Measurements from ENCODE around the gene RBCK1.

Gene RBCK1

GRCh38 chr20:419556-420165, 11.6 kb downstream of the RBCK1 start:
- DNase-seq: no peak

GRCh38 chr20:420166-420620, 12.1 kb downstream of the RBCK1 start:
- DNase-seq: no peak

GRCh38 chr20:420721-421574, 12.8 kb downstream of the RBCK1 start:
- no peak for DNase-seq

DNA sequence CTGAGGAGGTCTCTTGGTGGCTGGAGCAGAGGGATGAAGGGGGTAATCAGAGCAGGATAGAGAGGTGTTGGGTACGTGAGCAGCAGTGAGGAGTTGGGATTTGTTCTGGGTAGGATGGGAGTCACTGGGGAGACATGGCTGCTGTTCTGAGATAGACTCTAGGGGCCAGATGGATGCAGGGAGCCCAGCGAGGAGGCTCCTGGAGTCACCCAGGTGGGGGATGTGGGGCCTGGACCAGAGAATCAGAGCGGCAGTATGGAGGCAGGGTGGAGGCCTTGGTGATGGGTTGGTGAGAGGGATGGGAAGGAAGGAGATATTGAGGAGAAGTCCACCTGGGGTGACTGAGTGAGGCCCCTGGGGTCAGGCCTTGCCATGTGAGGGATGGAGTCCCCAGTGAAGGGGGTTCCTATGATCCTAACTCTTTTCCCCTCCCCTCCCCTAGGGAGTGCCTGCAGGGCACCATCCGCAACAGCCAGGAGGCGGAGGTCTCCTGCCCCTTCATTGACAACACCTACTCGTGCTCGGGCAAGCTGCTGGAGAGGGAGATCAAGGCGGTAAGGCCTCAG, 13.7 kb downstream of the RBCK1 start:
- DNase-seq: no peak

DNA sequence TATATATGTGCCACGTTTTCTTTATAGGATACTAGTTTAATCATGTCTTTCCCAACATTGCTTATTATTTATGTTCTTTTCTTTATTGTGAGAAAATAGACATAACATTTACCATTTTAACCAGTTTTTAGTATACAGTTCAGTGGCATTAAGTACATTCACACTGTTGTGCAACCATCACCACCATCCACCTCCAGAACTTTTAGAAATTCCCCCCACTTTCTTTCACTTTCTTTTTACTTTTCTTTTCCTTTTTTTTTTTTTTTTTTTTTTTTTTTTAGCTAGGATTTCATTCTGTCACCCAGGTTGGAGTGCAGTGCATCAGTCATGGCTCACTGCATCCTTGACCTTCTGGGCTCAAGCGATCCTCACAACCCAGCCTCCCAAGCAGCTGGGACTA, 18.5 kb downstream of the RBCK1 start:
- DNase-seq: no peak

- DNase-seq: no peak
These were observed 19.3 kb downstream of the RBCK1 start for GRCh38 chr20:427401-427800.

DNA sequence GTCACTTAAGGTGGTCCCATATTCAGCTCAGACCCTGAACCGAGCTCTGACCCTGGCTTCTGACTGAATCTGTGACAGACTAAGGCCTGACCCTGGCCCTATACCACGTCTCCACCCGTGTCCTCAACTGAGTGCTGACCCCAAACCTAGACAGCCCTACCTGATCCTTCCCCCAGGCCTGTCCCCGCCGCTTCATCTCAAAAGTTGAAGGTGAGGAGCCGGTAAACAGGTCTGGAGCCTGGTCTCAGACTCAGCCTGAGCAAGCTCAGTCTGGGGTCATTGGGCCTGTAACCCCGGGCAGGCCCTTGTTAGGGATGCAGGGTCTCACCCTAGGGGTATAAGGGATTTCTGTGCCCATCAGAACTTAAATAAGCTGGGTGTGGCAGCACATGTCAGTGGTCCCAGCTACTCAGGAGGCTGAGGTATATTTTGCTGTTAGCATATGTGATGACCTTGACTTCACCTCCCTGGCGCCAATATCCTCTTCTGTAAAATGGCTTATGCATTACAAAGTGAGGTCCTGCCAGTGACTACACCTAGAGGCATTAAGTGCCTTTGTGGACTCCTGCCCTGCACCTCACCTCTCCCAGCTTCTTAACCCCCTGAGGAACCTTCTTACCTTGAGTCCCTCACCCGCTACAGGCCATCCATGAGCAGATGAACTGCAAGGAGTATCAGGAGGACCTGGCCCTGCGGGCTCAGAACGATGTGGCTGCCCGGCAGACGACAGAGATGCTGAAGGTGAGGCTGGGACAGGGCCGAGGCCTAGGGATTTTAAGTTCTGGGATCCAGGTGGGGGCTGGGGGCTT, 20.0 kb downstream of the RBCK1 start:
- DNase-seq: no peak

GRCh38 chr20:428658-429200, 20.6 kb downstream of the RBCK1 start:
- DNase-seq: no peak

DNA sequence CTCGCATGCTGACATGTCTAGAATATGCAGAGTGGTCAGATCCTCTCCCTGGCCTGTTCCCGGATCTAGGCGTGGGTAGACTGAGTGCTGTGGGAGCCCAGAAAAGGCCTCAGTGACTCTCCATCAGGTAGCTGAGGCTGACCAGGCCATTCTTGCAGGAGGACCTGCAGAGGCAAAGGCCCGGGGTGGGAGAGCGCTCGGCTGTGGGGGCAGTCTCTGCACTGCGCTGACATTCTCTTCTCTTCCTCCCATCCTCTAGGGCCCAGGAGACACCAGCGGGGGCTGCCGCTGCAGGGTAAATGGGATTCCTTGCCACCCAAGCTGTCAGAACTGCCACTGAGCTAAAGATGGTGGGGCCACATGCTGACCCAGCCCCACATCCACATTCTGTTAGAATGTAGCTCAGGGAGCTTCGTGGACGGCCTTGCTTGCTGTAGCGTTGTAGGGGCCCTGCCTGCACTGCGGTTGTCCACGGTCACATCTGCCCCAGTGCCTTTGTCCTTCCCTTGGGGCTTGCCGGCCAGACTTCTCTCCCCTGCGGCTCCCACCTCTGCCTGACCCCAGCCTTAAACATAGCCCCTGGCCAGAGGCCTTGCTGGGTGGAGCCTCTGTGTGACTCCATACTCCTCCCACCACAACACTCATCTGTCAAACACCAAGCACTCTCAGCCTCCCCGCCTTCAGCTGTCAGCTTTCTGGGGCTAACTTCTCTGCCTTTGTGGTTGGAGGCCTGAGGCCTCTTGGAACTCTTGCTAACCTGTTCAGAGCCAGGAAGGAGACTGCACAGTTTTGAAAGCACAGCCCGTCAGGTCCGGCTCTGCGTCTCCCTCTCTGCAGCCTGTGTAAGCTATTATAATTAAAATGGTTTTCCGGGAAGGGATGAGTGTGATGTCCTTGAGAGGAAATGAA, 22.2 kb downstream of the RBCK1 start:
- DNase-seq: no peak

GRCh38 chr20:431012-431904, 23.2 kb downstream of the RBCK1 start:
- DNase-seq: peak; percentile 63

GRCh38 chr20:432208-432607, 24.1 kb downstream of the RBCK1 start:
- no peak for DNase-seq

DNA sequence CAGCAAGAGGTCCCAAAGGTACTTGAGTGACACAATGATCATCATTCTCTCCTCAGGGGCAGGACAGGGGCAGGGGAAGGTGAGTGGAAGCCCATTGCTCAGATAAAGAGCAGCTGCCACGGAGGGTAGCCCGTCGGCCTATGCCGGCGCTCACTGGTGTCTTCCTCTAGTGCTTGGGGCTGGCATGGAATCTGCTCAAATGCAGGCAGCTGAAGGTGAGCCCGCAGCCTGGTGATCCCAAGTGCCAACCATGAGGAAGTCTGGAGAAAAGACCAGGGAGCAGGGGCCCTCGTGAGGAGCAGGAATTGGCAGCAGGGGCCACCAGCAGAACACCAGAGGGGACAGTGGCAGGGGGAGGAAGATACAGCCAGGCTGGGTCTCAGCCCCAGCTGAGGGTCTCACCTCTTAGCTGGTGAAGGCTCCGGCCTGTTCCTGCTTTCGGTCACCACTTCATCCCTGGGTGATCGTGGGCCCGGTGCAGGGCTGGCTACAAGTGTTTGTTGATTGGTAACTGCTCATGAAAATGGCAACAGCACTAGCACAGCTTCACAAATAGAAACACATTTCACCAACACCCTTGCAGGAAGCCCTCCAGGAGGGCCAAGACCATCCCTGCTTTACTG, 24.7 kb downstream of the RBCK1 start:
- DNase-seq: no peak

- DNase-seq: no peak
These were observed 25.3 kb downstream of the RBCK1 start for GRCh38 chr20:433300-433975.

DNA sequence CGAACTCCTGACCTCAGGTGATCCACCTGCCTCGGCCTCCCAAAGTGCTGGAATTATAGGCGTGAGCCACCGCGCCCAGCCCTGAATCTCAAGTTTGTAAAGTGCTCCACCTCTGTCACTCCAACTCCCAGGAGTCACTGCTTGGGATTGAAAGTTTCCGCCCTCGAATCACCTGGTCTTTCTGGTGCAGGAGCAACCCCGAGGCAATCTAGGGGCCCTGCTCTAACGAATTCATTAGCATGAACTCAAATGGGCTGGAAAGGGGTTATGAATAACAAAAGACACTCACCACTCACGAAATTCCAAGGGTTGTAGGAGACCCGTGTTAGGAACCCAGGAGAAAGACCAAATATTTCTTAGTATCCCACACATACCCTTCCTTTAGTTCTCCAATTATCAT, 26.1 kb downstream of the RBCK1 start:
- no peak for DNase-seq

DNA sequence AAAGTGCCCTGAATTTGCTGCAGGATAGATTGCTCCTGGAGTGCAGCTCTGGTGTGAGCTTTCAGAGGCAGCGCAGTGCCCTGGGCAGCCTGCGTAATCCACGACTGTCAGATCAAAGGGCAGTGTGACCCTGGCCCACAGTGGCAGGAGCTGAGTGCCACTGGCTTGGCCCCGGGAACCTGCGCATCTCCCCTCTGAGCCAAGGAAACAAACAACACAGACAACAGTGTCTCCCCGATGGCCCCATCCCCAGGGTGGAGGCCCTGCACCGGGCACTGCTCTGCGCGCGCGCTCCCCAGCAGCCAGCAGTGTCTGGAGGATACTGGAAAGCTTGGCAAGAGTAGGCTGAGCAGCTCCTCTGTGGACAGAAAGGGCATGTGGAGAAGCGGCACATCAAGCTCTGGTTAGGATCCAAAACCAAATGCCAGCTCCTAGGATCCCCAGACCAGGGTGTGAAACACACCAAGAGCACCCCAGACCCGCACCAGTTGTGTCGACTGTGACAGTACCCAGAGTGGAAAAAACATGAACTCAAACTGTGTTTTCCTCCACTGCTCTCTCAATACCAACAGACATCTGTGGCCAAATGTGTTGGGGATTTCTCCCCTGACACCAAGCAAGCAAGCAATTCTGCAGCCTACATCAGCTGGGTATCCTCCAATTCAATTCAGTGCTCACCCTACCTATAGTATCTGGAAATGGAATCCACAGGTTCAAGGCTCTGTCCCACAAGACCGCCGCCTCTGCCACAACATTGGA, 26.7 kb downstream of the RBCK1 start:
- DNase-seq: no peak

- DNase-seq: no peak
These were observed 27.5 kb downstream of the RBCK1 start for GRCh38 chr20:435558-435957.

DNA sequence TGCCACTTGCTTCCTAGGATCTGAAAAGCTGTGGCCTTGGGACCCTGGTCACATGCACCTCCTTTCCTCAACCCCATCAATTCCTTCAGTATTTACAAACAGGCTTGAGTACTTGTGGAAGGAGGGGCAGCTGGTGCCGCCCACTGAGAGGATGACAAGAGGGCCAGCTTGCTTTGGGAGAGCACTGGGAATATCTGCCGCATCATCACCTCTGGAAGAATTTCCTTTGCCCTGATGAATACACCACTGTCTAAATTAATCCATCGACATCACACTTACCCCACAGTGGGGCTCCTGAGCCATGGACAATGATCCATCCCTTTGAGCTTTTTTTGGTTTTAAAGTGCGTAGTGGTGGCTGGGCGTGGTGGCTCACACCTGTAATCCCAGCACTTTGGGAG, 28.4 kb downstream of the RBCK1 start:
- DNase-seq: no peak

DNA sequence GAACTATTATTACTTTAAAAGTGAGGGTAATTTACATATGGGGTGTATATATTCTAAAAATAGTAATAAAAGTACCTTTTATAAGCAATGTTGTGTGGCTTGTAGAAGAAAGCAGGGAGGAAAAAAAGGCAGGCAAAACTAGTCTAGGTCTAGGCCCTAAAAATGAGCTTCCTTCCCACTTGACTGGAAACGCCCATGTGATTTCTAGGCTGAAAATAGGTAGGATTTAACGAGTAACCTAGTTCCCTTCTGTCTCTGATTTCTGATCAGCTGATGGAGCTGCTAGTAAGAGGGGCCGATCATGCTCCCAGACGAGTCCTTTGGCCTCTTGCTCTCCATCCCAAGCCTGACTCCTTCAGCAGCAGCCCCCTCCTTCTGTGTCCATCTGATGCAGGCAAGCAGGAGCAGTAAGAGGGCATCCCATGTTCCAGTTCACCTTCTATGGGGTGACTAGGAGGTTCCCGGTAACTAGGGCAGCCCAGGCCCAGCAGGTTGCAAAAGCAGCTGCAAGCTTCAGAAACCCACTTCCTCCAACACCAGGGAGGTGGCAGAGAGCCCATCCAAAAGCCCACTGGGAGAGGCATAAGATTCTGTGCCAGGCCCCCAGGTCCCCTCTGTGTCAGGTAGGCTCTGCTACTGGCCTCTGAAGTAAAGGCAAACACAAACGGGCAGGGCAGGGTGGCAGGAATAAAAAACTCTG, 29.8 kb downstream of the RBCK1 start:
- DNase-seq: no peak
